Suppressor macrophage (primary cell): Measurements from ENCODE around the gene PPP1R2B.
"Not testable (repeated sequence)": the region's sequence is repeated elsewhere in the genome, so short reads cannot be mapped to it uniquely, and the experiment has no call there.

Source experiments
- DNase-seq, 4 experiments: peaks; one replicate each; pipeline ENCODE4 v3.0.0-alpha.2; 2020 to 2022
- total RNA-seq, 17 experiments: gene quantifications; one replicate each; lab custom pipeline; 2026; ENCODE audit warnings: mixed read lengths in 6 of 17, inconsistent platforms in 3 of 17; lab: John Stamatoyannopoulos, UW

The PPP1R2B gene
- total RNA-seq = 0 to 0.88 (median 0.29) reads per million in 17 experiments

DNA sequence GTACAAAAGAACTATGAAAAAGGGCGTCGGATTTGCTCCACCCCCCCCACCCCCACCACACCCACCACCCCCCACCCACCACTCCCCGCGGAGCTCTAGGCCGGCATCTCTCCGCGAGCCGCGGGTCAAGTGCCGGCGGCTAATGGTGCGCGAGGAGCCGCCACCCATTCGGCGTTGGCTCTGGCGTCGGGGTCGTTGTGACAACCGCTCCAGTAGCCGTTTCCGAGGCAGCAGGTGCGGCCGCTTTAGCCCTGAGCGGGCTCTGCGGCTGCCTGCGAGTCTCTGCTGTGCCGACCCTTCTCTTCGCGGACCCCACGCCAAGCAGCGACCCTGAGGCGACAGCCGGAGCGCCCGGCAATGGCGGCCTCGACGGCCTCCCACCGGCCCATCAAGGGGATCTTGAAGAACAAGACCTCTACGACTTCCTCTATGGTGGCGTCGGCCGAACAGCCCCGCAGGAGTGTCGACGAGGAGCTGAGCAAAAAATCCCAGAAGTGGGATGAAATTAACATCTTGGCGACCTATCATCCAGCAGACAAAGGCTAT, at the start of gene PPP1R2B:
Gene PPP1R2B (plus strand): TSS at position 90 of the 546 bp plus-strand sequence. CDS start 268 bp downstream, at position 358.
- DNase-seq = no peak

DNA sequence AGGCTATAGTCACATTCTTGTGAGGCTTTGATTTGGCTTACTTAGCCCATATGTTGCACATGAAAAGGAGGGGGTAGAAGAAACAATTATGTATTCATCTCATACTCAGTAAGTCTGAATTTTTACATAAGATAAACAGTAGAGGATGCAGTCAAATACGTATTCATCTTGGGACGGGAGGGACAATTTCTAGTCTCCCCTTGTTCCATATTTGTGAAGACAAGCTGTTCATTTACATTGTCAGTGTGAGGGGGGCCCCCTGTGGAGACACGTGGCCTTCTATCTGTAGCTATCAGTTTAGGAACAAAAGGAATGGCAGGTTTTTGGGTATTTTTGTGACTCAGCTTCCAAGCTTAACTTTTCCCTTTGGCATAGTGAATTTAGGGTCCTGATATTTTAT, 49.2 kb upstream of the PPP1R2B start:
- no peak for DNase-seq

DNA sequence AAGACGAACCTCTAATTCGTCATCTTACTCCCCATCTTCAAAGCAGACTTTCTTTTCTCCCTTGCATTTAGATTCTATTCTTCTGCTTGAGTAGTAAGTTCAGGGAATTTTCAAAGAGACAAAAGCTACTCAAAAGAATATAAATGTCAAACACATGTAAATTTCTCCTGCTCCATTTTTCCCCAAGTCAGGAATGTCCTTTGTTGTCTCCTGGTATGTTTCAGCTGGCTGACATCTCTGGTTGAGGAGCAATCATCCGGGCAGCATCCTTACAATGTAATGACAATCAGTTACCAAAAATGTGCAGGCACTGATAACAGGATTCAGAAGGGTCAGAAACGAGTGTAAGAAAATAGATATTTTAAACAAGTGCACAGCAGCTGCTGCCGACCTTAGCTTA, 47.6 kb upstream of the PPP1R2B start:
- no peak for DNase-seq

DNA sequence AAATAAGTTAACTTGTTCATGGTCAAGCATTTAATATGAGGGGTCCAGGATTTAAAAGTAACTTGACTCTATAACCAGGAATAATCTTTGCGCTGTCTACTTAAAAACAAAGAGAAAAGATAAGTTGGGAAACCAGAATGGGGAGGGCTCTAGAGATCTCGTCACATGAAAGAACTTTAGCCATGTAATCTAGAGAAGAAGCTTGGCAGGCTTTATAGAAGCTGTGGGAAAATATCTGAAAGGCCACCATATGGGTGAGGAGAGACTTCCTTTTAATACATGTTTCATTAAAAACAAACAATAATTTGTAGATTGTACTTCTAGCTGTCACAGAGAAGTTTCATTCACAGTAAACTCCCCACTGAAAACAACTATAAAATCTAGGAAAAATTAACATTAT, 46.7 kb upstream of the PPP1R2B start:
- DNase-seq = no peak

DNA sequence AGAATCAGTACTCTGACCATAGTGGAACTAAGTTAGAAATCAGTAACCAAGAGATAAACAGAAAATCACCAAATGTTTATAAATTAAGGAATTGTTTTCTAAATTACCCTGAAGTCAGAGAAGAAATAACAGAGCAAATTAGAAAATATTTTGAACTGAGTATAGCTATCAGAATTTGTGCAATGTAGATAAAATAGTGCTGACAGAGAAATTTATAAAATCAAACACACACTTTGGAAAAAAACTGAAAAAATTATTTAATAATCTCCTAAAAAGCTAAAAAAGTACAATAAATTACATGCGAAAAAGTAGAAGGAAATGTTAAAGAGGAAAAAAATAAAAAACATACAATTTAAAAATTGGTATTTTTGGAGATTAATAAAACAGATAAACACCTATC, 37.1 kb upstream of the PPP1R2B start:
- DNase-seq = no peak

DNA sequence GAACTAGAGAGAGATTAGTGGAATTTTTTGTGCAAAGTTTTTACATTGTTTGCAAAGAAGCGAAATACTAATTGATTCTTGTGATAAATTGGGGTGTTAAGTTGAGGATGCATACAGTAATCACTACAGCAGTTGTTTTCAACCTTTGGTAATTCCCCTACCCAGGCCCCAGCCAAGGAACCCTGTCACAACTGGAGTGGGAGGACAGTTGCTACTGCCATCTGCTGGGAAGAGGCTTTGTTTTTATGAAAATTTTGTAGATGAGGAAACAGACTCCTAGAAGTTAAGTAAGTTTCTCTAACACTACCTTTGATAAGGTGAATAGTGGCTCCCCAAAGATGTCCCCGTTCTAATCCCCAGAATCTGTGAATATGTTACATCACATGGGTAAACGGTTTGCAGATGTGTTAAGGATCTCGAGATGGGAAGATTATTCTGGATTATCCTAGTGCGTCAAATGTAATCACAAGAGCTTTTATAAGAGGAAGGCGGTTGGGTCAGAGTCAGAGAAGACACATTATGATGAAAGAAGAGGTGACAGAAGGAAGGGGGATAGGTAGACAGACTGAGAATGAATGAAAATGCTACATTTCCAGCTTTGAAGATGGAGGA, 34.0 kb upstream of the PPP1R2B start:
- DNase-seq = peak; percentile 10 to 35 (median 24)

DNA sequence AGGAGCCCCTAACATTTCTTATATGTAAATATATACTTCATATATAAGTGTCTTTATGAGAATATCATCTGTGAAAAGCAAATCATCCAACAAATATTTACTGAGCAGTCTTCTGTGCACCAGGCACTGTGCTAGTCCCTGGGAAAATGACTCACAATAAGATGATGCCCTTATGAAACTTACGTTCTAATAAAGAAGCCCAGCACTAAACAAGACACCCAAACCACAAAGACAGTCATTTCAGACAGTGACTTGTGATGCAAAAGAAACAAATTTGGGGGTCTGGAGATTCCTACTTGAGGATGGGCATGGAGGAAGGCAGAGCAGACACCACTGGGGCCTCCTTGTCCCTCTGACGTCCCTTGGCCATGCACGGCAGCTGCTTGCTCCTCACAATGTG, 30.6 kb upstream of the PPP1R2B start:
- DNase-seq = no peak

DNA sequence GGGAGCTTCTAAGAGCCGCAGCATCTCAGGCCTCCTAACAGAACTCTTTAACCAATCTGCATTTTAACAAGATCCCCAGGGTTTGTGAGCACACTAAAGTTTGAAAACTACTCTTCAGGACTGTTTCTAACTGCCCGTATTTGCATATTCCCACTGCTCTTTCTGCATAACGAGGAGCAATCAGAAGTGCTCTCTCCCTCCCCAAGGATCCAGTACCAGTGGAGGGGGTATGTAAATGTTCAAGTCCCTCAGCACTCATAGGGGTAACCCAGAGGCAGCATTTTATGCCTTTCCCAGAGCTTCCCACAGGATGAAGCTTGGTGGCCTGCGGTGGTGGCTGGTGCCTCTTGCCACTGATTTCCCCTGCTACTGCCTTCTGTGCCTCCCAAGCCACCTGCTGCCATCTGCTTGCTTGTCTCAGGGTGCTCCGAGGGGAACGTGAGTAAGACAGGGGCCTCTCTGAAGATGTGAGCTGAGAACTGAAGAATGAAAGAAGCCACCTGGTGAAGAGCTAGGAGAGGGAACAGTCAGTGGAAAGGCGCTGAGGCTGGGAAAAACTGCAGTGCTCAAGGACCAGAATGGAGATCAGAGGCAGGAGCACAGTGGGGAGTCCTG, 30.0 kb upstream of the PPP1R2B start:
- no peak for DNase-seq

DNA sequence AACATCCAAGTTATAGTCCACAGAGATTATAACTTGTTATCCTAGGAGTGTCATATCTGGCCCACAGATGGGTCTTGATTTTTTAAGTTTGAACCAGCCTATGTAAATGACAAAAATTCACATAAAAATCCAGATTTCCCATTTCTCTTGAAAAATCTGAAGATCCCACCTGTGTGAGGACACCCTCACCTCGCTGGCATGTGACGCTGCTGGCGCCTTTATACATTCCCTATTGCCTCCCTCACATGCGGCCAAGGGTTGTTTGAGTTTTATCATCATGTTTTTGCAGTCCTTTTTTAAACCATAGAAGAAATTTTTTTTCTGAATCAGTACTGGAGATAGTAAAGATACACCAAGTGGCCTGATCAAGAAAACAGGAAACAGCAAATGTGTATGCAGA, 25.9 kb upstream of the PPP1R2B start:
- DNase-seq = no peak

DNA sequence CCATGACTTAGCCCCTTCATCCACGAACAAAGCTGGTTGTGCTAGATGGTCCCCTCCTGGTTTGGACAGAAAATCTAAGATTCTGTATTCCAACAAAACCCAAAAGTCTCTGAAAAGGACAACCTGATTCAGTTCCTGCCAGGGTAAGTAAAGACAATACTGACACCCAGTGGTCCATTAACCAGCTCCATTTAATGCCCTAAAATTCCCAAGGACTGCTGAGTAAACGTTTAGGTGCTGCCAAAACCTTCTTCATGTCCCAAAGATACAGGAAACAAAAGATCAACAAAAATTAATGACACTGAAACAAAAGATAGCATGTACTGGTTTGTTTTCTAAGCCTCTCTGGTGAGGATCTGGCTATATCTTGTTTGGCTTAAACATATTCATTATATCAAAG, 25.3 kb upstream of the PPP1R2B start:
- DNase-seq = no peak

DNA sequence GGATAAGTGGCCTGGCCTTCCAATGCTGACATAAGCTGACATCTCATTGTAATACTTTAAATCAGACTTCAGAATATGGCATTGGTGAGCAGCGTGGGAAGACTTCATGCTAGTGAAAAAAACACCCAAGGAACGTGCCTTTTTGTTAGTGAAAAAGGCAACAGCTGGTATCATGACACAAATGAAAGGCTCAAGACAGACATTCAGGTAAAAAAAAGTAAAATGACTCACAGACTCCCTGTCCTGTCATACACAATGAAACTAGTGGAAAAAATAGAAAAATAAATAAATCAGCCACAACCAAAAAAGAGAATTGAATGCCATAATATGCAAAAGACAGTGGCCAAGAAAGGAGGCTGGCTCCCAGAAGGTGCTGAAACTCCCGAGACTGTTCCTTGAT, 24.4 kb upstream of the PPP1R2B start:
- DNase-seq = no peak

DNA sequence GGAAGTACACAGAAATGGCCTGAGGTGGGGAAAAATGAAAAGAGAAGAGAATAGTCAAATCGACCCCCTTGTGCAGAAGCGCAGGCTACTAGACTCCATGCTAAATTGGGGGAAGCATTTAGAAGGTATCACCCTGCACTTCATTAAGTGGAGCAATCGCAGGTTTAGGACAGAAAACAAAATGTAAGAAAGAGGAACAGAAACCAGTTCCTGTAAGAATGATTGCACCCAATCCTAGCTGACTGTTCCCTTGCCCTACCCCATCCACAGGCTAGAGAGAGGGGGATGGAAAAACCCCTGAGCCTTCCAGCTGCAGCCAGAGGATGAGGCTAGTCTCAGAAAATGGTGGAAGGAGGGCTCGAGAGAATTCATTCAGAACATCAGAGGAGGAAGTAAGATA, 23.9 kb upstream of the PPP1R2B start:
- peak in 2 of 4 experiments; percentile 5 to 20 for DNase-seq

DNA sequence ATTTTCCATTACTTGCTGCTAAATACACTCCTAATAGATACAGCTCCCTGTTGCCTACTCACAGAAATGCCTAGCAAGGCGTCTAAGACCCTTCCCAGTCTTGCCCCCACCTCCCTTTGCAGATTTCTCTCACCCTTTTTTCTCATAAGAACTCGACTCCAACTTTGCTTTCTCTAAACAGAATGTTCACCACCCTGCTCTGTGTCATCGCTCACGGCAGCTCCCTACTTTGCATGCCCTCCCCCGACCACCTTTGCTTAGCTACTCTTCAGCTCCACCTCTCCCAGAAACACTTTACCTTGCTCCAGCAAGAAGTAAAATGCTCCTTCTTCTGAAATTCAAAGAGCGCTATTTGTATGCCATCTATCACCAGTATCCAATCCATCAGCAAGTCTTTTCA, 15.2 kb upstream of the PPP1R2B start:
- DNase-seq = no peak

DNA sequence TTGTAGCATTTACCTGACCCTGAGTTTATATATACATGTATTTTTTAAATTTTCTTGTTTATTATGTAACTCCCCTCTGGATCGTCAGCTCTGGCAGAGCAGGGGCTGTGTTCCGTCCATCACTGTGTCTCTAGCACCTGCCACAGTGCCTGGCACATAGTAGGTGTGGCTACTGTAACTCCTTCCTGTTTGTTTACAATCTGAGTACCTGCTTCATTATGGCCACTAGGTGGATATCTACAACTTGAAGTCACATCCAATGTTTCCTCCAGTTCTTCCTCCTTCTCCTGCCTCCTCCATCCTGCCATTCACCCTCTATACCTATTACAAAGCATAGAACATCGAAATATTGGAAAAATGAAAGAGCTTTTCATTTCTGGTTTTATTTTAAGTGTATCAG, 14.2 kb upstream of the PPP1R2B start:
- peak in 1 of 4 experiments; percentile 2 for DNase-seq

DNA sequence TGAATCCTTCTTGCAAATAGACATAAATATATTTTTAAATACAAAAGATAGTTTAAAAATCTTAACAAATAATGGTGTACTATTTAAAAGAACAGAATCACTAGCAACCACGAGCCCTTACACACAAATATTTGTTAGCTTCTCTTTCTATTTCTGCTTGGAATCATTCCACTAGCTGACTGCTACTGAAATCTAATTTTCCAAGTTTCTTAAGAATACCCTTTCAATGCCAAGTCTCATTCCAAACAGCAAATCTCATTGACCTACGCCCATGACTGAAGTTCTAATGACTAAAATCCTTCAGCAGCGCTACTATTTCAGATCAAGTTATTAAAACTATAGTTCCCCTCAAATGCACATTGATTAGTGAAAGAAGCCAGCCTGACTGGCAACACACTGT, 13.2 kb upstream of the PPP1R2B start:
- no peak for DNase-seq

DNA sequence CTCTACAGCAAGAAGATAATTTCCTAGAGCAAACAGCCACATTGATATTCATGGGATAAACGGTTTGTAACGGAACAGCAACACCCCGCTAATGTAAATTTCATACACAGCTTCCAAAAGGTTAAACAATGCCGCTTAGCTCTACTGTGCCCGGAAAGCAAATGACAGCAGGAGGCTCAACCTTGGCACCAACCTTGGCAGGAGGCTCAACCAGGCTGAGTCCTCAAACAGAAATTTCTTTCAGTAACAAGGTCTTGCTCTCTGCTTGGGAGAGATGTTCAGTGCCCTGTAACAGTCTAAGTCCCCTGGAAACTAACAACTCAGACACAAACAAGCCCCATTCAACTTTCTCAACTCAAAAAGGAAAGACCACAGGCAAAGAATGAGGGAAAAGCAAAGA, 11.1 kb upstream of the PPP1R2B start:
- DNase-seq = no peak

DNA sequence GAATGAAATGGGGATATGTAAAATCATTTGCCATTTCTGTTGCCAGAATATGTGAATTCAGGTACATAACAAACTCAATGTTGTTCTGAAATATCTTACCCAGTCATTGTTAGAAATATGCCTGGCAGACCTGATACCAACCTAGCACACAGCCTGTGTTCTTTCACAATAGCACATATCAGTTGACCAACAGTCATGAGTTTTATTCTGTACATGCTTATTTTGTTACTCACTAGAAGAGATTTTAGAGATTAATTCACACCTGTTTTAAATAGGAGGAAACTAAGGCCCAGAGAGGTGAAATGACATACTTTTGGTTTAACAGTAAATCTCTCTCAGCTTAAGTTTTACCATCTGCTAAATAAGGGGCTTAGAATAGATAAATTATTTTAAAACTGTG, 8.4 kb upstream of the PPP1R2B start:
- DNase-seq = no peak

DNA sequence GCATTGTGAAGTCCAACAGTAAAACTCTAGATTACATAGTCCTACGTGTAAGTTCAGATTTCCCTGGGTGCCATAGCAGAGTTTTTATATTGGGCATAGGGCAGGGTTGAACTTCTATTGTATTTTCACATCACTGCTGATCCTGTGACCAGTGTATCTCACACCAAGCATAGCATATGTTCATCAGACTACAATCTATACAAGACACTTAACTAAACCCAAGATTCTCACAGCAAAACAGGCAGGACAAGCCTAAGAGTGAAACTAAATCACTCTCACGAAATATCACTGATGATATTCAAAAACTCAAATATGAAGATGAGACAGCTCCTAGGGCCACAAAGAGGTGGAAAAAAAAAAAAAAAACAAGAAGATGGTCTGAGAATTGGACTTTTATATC, 3.2 kb upstream of the PPP1R2B start:
- DNase-seq = no peak

DNA sequence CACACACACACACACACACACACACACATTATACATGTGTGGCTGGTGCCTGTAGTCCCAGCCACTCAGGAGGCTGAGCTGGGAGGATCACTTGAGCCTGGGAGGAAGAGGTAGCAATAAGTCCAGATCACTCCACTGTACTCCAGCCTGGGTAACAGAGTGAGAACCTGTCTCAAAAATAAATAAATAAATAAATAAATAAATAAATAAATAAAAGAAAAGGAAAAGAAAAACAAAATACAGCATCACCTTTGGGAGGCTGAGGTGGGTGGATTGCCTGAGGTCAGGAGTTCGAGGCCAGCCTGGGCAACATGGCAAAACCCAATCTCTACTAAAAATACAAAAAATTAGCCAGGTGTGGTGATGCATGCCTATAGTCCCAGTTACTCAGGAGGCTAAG, 1.6 kb upstream of the PPP1R2B start:
- DNase-seq = not testable (repeated sequence)

DNA sequence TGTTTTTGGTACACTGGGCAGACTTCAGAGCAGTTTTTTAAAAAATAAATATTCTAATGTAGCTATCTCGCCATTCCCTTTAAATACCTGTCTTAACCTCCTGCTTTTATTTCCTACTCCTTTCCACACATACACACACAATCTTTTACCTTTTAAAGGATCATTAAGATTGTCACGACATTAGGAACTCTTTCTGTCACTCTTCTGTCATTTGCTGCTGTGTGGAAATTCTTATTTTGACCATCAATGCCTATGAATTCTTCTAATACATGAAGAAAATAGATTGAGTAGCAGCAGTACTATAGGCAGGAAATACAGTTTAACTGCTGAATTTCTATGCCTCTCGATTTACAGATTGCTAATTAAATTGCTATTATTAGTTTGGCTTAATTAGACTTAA, 1.8 kb downstream of the PPP1R2B start:
- DNase-seq = no peak

DNA sequence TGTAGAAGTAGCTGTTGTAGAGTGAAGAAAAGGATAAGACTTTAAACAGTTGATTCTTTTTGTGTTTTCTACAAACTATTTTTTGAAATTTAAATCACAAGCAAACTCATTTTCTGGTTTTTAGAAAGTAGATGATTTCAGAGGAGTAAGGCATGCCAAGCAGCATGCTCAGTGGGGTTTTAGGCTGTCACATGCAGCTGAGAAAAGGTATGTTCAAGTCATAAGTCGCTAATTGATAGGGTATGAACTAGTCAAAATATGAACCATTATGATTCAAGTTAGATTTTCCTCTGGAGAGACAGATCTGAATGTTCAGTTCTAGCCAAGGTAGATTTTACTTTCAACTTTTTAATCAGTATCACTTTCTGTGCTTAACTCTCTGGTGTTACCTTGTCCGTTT, 3.0 kb downstream of the PPP1R2B start:
- not testable (repeated sequence) for DNase-seq

DNA sequence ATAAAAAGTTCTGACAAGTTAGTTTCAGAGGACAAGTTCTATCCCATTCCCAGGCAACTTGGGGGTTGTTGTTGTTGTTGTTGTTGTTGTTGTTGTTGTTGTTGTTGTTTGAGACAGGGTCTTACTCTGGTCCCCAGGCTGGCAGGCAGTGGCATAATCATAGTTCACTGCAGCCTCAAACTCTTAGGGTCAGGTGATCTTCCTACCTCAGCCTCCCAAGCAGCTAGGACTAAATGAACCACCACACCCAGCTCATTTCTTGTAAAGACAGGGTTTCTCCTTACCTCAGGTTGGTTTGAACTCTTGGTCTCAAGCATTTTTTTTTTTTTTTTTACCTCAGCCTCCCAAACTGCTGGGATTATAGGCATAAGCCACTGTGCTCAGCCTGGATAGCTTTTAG, 15.3 kb downstream of the PPP1R2B start:
- no peak for DNase-seq

DNA sequence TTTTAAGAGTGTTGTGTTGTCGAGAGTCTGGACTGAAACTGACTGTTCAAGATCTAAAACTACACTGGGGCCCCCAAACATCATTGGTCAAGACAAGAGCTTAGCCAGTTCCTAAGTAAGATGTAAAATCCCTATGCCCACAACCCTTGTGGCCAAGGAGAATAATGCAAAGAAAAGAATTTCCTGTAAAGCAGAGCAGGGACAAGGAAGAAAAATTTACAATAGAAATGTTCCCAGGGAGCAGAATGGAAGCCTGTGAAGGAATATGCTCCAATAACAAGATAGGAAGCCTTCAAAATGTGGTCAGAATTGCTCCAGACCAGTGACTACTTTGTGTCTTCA, 20.4 kb downstream of the PPP1R2B start:
- DNase-seq = no peak

DNA sequence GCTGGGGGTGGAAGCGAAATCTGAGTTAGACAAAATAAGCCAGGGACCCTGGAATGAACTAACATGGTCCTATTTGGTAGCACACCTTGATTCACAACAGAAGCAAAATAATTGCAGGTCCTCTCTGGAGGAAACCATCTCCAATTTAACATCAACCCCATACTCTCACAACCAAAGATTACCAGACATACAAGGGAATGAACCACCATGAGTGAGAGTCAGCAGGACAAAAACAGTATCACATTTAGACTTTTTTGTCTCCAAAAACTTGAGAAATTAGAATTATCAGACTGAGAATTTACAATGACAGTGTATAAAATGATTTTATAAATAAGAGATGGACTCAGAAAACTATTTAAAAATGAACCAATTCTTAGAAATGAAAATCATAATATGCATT, 21.1 kb downstream of the PPP1R2B start:
- DNase-seq = no peak
